ENCODE measurements around the gene COG6.

DNA sequence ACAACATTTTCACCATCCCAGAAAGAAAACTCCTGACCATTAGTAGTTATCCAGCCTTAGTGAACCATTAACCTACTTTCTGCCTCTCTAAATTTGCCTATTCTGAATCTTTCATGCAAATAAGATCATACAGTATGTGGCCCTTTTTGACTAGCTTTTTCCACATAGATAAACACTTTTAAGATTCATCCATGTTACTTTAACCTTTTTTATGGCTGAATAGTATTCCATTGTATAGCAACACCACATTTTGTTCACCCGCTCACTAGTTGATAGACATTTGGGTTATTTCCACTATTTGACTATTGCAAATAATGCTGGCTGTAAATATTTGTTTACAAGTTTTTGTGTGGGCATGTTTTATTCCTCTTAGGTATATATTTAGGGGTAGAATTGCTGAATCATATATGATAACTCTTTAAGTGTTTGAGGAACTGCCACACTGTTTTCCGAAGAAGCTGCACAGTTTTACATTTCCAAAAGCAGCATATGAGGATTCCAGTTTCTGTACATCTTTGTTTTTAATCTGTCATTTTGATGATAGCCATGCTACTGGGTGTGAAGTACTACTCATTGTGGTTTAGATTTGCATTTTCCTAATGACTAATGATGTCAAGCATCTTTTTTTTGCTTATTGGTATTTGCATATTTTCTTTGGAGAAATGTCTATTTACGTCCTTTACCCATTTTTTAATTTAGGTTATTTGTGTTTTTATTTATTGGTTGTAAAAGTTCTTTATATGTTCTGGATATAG, 17.1 kb downstream of the COG6 start:
- TF ChIP-seq, protein P1, sequence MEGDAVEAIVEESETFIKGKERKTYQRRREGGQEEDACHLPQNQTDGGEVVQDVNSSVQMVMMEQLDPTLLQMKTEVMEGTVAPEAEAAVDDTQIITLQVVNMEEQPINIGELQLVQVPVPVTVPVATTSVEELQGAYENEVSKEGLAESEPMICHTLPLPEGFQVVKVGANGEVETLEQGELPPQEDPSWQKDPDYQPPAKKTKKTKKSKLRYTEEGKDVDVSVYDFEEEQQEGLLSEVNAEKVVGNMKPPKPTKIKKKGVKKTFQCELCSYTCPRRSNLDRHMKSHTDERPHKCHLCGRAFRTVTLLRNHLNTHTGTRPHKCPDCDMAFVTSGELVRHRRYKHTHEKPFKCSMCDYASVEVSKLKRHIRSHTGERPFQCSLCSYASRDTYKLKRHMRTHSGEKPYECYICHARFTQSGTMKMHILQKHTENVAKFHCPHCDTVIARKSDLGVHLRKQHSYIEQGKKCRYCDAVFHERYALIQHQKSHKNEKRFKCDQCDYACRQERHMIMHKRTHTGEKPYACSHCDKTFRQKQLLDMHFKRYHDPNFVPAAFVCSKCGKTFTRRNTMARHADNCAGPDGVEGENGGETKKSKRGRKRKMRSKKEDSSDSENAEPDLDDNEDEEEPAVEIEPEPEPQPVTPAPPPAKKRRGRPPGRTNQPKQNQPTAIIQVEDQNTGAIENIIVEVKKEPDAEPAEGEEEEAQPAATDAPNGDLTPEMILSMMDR (IDR thresholded peaks at IDR 0.05): no peak
- TF ChIP-seq POLR2AphosphoS5 (IDR thresholded peaks at IDR 0.05; ENCODE audit: low read depth, low read length): no peak

All from Panc1 (cell line).